H1 (cell line): Measurements from ENCODE around the gene GLCE. TPM values are rescaled to one million over a fixed set of nuclear protein-coding genes. Genes with fewer than 3 reads are reported as not detected.

Experiments used
- CTCF ChIA-PET: fragments of 300-600 bp; sonication (Branson Sonifier 250); formaldehyde crosslinking; loops from one replicate; lab custom pipeline; 2021; ENCODE audit not compliant: partially characterized antibody; lab: Charles Lee
- POLR2A ChIA-PET: fragments of 300-600 bp; sonication (Branson Sonifier 250); formaldehyde crosslinking; loops from one replicate; lab custom pipeline; 2021; ENCODE audit warnings: inconsistent platforms; ENCODE audit not compliant: partially characterized antibody; lab: Charles Lee
- DNase-seq, 2 experiments: peaks; one replicate each; pipeline versions ENCODE4 v3.0.0 to v3.0.0-alpha.2; 2010 to 2022; ENCODE audit warnings: low spot score in 2 of 2, low read depth in 1 of 2, mixed read lengths in 1 of 2
- FAIRE-seq: peaks from 2 replicates; lab custom pipeline; 2011; peaks lifted over from hg19 to GRCh38; lab: Jason Lieb, UNC
- H2AFZ ChIP-seq: 2 replicates; pipeline ENCODE4 v1.8.1; 2012; ENCODE audit warnings: low read length, inconsistent platforms
- H2AK5ac ChIP-seq: 2 replicates; pipeline ENCODE4 v1.6.1; 2013; ENCODE audit warnings: low read depth, low read length
- H2BK120ac ChIP-seq: replicated peaks from 2 replicates; pipeline ENCODE3; 2013; ENCODE audit warnings: low read depth, low read length, inconsistent platforms
- H2BK12ac ChIP-seq: 2 replicates; pipeline ENCODE4 v1.6.1; 2013; ENCODE audit warnings: low read depth, low read length
- H2BK15ac ChIP-seq: 2 replicates; pipeline ENCODE4 v1.6.1; 2013; ENCODE audit warnings: low read length
- H2BK20ac ChIP-seq: 2 replicates; pipeline ENCODE4 v1.6.1; 2013; ENCODE audit warnings: low read length
- H2BK5ac ChIP-seq: 2 replicates; pipeline ENCODE4 v1.6.1; 2013; ENCODE audit warnings: low read depth, low read length
- H3K14ac ChIP-seq: 2 replicates; pipeline ENCODE4 v1.6.1; 2013; ENCODE audit warnings: inconsistent platforms; ENCODE audit not compliant: insufficient read length
- H3K18ac ChIP-seq: 2 replicates; pipeline ENCODE4 v1.6.1; 2013; ENCODE audit warnings: low read length; ENCODE audit errors: extremely low read depth
- H3K23ac ChIP-seq: 2 replicates; pipeline ENCODE4 v1.6.1; 2013; ENCODE audit warnings: inconsistent platforms; ENCODE audit not compliant: insufficient read length
- H3K23me2 ChIP-seq: 2 replicates; pipeline ENCODE4 v1.6.1; 2013; ENCODE audit warnings: low read depth, low read length
- H3K27ac ChIP-seq: 2 replicates; pipeline ENCODE4 v1.6.1; 2011; ENCODE audit warnings: low read depth, low read length, inconsistent platforms
- H3K27me3 ChIP-seq, 4 experiments: replicated peaks in 1 of 4; 1 replicate in 1 of 4; 2 replicates in 3 of 4; pipeline versions ENCODE4 v1.6.1 to v1.8.1; 2011 to 2013; ENCODE audit warnings: low read length in 3 of 4, mild to moderate bottlenecking in 3 of 4, inconsistent platforms in 2 of 4, mixed read lengths in 2 of 4, moderate library complexity in 1 of 4; ENCODE audit not compliant: control insufficient read depth in 3 of 4, insufficient read depth in 3 of 4; ENCODE audit errors: extremely low read depth in 1 of 4
- H3K36me3 ChIP-seq, 4 experiments: 2 replicates each; pipeline versions ENCODE4 v1.6.1 to v1.8.1; 2011 to 2013; ENCODE audit warnings: mild to moderate bottlenecking in 4 of 4, low read length in 3 of 4, moderate library complexity in 2 of 4, control low read depth in 1 of 4, inconsistent platforms in 1 of 4; ENCODE audit not compliant: insufficient read depth in 4 of 4, control insufficient read depth in 2 of 4
- H3K4ac ChIP-seq: replicated peaks from 2 replicates; pipeline ENCODE3; 2013; ENCODE audit warnings: low read length, low read depth, mixed read lengths, inconsistent platforms; ENCODE audit not compliant: insufficient read length
- H3K4me1 ChIP-seq, 4 experiments: replicated peaks in 1 of 4; 1 replicate in 1 of 4; 2 replicates in 3 of 4; pipeline versions ENCODE4 v1.6.1 to v1.8.1; 2011 to 2013; ENCODE audit warnings: low read length in 3 of 4, inconsistent platforms in 2 of 4, mixed read lengths in 1 of 4; ENCODE audit not compliant: insufficient read depth in 4 of 4, control insufficient read depth in 3 of 4
- H3K4me2 ChIP-seq, 2 experiments: 2 replicates each; pipeline versions ENCODE4 v1.6.1 to v1.8.1; 2011 to 2013; ENCODE audit warnings: low read depth in 2 of 2, low read length in 2 of 2, control low read depth in 1 of 2, inconsistent platforms in 1 of 2, mild to moderate bottlenecking in 1 of 2; ENCODE audit not compliant: insufficient read depth in 1 of 2
- H3K4me3 ChIP-seq, 4 experiments: fragments of 200-600, 300-600 bp in 1 of 4; sonication (generic), shearing (Covaris generic), sonication (Bioruptor Twin) in 1 of 4; 2 replicates each; pipeline versions ENCODE4 v1.5.1 to v1.8.1; 2011 to 2016; ENCODE audit warnings: low read length in 4 of 4, low read depth in 3 of 4, control low read depth in 2 of 4, inconsistent platforms in 2 of 4, mild to moderate bottlenecking in 2 of 4, mixed read lengths in 1 of 4, moderate library complexity in 1 of 4; ENCODE audit not compliant: insufficient read depth in 2 of 4; ENCODE audit errors: extremely low read depth in 1 of 4
- H3K56ac ChIP-seq: replicated peaks from 2 replicates; pipeline ENCODE3; 2013; ENCODE audit warnings: low read depth, mild to moderate bottlenecking, mixed read lengths, low read length, inconsistent platforms; ENCODE audit not compliant: insufficient read length
- H3K79me1 ChIP-seq: 2 replicates; pipeline ENCODE4 v1.6.1; 2013; ENCODE audit warnings: low read depth, low read length, control low read depth
- H3K79me2 ChIP-seq, 2 experiments: 2 replicates each; pipeline versions ENCODE4 v1.6.1 to v1.8.1; 2012 to 2013; ENCODE audit warnings: low read length in 2 of 2, mild to moderate bottlenecking in 2 of 2, inconsistent platforms in 1 of 2; ENCODE audit not compliant: insufficient read depth in 2 of 2, control insufficient read depth in 1 of 2
- H3K9ac ChIP-seq, 4 experiments: replicated peaks in 1 of 4; 1 replicate in 1 of 4; 2 replicates in 3 of 4; pipeline versions ENCODE4 v1.6.1 to v1.8.1; 2011 to 2013; ENCODE audit warnings: low read depth in 3 of 4, low read length in 3 of 4, control low read depth in 2 of 4, mild to moderate bottlenecking in 2 of 4, moderate library complexity in 2 of 4, inconsistent platforms in 1 of 4; ENCODE audit errors: extremely low read depth in 1 of 4
- H3K9me3 ChIP-seq, 2 experiments: 2 replicates each; pipeline versions ENCODE4 v1.6.1 to v1.8.1; 2012 to 2013; ENCODE audit warnings: mild to moderate bottlenecking in 2 of 2, moderate library complexity in 2 of 2, control low read depth in 1 of 2, inconsistent platforms in 1 of 2, low read depth in 1 of 2, low read length in 1 of 2, mixed read lengths in 1 of 2; ENCODE audit not compliant: insufficient read depth in 2 of 2
- H4K20me1 ChIP-seq, 2 experiments: replicated peaks in 1 of 2; 2 replicates each; pipeline versions ENCODE3 to v1.8.1; 2011 to 2013; ENCODE audit warnings: inconsistent platforms in 2 of 2, low read length in 2 of 2, mild to moderate bottlenecking in 1 of 2; ENCODE audit not compliant: insufficient read depth in 2 of 2, control insufficient read depth in 1 of 2
- H4K5ac ChIP-seq: 2 replicates; pipeline ENCODE4 v1.6.1; 2013; ENCODE audit warnings: low read length, low read depth, mixed read lengths, inconsistent platforms; ENCODE audit not compliant: insufficient read length
- H4K8ac ChIP-seq: 2 replicates; pipeline ENCODE4 v1.8.0; 2013; ENCODE audit warnings: mild to moderate bottlenecking, moderate library complexity, low read length, inconsistent platforms; ENCODE audit not compliant: insufficient read depth; ENCODE audit errors: extremely low read depth
- H4K91ac ChIP-seq: replicated peaks from 2 replicates; pipeline ENCODE3; 2013; ENCODE audit warnings: low read length, mixed read lengths, inconsistent platforms; ENCODE audit not compliant: insufficient read length
- EZH2 ChIP-seq: fragments of 200-600 bp; sonication (generic); IDR thresholded peaks from 2 replicates; pipeline ENCODE4 v1.7.1; 2012; ENCODE audit warnings: low read depth, mild to moderate bottlenecking, moderate library complexity, low read length, inconsistent platforms; ENCODE audit not compliant: severe bottlenecking
- SP2 ChIP-seq: IDR thresholded peaks from 2 replicates; pipeline ENCODE4 v1.6.1; 2012; ENCODE audit warnings: mild to moderate bottlenecking, low read length, inconsistent platforms
- WGBS, 2 experiments: shearing (Covaris generic) in 1 of 2; methylation state at CpG; one replicate each; pipeline versions ENCODE4 v1.1.6 to v1.1.7; 2013 to 2015; ENCODE audit warnings: low lambda C conversion rate in 2 of 2, mixed read lengths in 2 of 2, inconsistent platforms in 1 of 2, low coverage in 1 of 2, missing lambda C conversion rate in 1 of 2; ENCODE audit not compliant: insufficient replicate concordance in 2 of 2, insufficient coverage in 1 of 2, insufficient read length in 1 of 2; ENCODE audit errors: extremely low coverage in 1 of 2, missing lambda C conversion rate in 1 of 2; 5-methylcytosine and 5-hydroxymethylcytosine counted together
- polyA plus RNA-seq, 7 experiments: library from polyadenylated mRNA; depleted of rRNA in 3 of 7; stranded (reverse) in 5 of 7; unstranded in 2 of 7; fragments of >200 nt in 5 of 7; fragments of 200-250 nt in 2 of 7; gene quantifications; 1 replicate in 5 of 7; 2 replicates in 1 of 7; 4 replicates in 1 of 7; pipeline versions ENCODE4 v1.2.1 to v1.2.3, GENCODE V29; 2011 to 2013; ENCODE audit warnings: missing spikeins in 2 of 7, mixed read lengths in 2 of 7
- total RNA-seq: library from RNA; stranded (reverse); fragmentation: NEBNext Ultra II Directional; extraction: Animal tissue kit (Norgen Biotek cat#: 25700); gene quantifications from 2 replicates; pipeline ENCODE4 v1.2.1, GENCODE V29; 2021

Gene GLCE
- total and polyA plus RNA-seq, 2 of the 8 experiments (the other 6 are each of a cell fraction or from before 2014, with no cell fraction given): 17.1 to 22.7 TPM

- no peaks in the 10 kb centered on the region for H3K36me3 ChIP-seq
- peaks cover 2 to 14% (median 10%) of the 10 kb centered on the region in 4 experiments for H3K4me1 ChIP-seq
- H4K20me1 ChIP-seq: no peaks in the 10 kb centered on the region
- peak overlapping the region; percentile 71 for H3K18ac ChIP-seq
- peak overlapping the region; percentile 39 for H3K4ac ChIP-seq
- no peaks in the 10 kb centered on the region for H3K9me3 ChIP-seq
- H2BK5ac ChIP-seq: no peak overlapping the region
- H4K91ac ChIP-seq: peak overlapping the region; percentile 35
- H3K9ac ChIP-seq: no peak overlapping the region
- H3K4me3 ChIP-seq: peak overlapping the region; percentile 55 to 84 (median 58)
- peak overlapping the region; percentile 99 for H2AFZ ChIP-seq
- no peak overlapping the region for H2BK20ac ChIP-seq
- no peak overlapping the region for H2BK120ac ChIP-seq
- POLR2A ChIA-PET: interaction anchor here (0.8 to 2.4 kb wide), 3 partner anchors 9 to 16 kb away, joined by 3 to 10 read pairs (median 3); no protein-coding TSS in a partner anchor
- no peak overlapping the region for H2AK5ac ChIP-seq
- H2BK15ac ChIP-seq: no peak overlapping the region
- TF ChIP-seq EZH2 (peak; percentile 18), SP2 (no peak)
- TF ChIP-seq, all 59 proteins: peak for 1
- Histone ChIP-seq H3K4me2 (peak overlapping the region; percentile 89), H4K5ac (no peak overlapping the region), H3K23me2 (peaks cover 13% of the 10 kb centered on the region; the same call in 1 of the 2 replicates), H3K23ac (no peak overlapping the region), H3K27me3 (peaks cover 7 to 32% (median 20%) of the 10 kb centered on the region in 4 experiments), H3K56ac (no peak overlapping the region), H3K79me2 (no peaks in the 10 kb centered on the region), H3K79me1 (no peaks in the 10 kb centered on the region), H4K8ac (no peak overlapping the region; the same call in 1 of the 2 replicates), H3K27ac (no peak overlapping the region), H2BK12ac (no peak overlapping the region; the same call in 1 of the 2 replicates), H3K14ac (no peak overlapping the region)
- DNase-seq: no peak
- FAIRE-seq: no peak
- CTCF ChIA-PET: interaction anchor here (1.2 kb wide), 1 partner anchor 83 kb away, joined by 3 read pairs; no protein-coding TSS in a partner anchor
- WGBS, 2 experiments: 37% methylated on average over 15 of the region's 15 CpGs; no CpG with 5 or more reads in 1 of the 2 experiments
Measured at GRCh38 chr15:69298354-69298696, 137.9 kb downstream of the GLCE start.
